K562 (cell line): ENCODE measurements around the gene AGPAT2. TPM values are rescaled to one million over a fixed set of nuclear protein-coding genes. Genes with fewer than 3 reads are reported as not detected.

Source experiments
- CBX3 ChIP-seq, 2 experiments: IDR thresholded peaks; 1 replicate in 1 of 2; 2 replicates in 1 of 2; pipeline ENCODE4 v1.6.1; 2012; ENCODE audit warnings: inconsistent platforms in 2 of 2, low read length in 2 of 2, borderline replicate concordance in 1 of 2, control low read depth in 1 of 2
- CEBPB ChIP-seq: fragments of 450-650 bp; IDR thresholded peaks from 2 replicates; pipeline ENCODE4 v1.6.1; 2016; ENCODE audit warnings: missing genetic modification characterization, missing compliant biosample characterization
- CREB1 ChIP-seq, 2 experiments: sonication (generic) in 1 of 2; formaldehyde crosslinking in 1 of 2; IDR thresholded peaks; 2 replicates each; pipeline versions ENCODE4 v1.6.1 to v1.8.0; 2012 to 2022; ENCODE audit warnings: inconsistent platforms in 1 of 2, mild to moderate bottlenecking in 1 of 2, missing genetic modification reagents in 1 of 2, moderate library complexity in 1 of 2
- GATAD2A ChIP-seq: fragments of 450-650 bp; IDR thresholded peaks from 2 replicates; pipeline ENCODE4 v1.6.1; 2017
- HNRNPL ChIP-seq: fragments of 200-400 bp; formaldehyde crosslinking; IDR thresholded peaks from 2 replicates; pipeline ENCODE4 v1.6.1; 2017; ENCODE audit warnings: low read depth, mild to moderate bottlenecking, low read length
- MEIS2 ChIP-seq: fragments of 450-650 bp; IDR thresholded peaks from 2 replicates; pipeline ENCODE4 v1.6.1; 2014; ENCODE audit warnings: mild to moderate bottlenecking; ENCODE audit not compliant: partially characterized antibody
- MYC ChIP-seq, 2 experiments: fragments of 250-450 bp in 1 of 2; sonication (Bioruptor Pico) in 1 of 2; IDR thresholded peaks; 2 replicates each; pipeline versions ENCODE4 v1.5.1 to v1.6.1; 2012 to 2021; ENCODE audit warnings: low read depth in 2 of 2, borderline replicate concordance in 1 of 2, improper control_type of control experiment in 1 of 2, low read length in 1 of 2, mild to moderate bottlenecking in 1 of 2, moderate library complexity in 1 of 2
- NFIX ChIP-seq: fragments of 250-450 bp; sonication (Bioruptor Pico); IDR thresholded peaks from 2 replicates; pipeline ENCODE4 v1.4.0; 2020; ENCODE audit warnings: low read depth, mild to moderate bottlenecking, moderate library complexity
- RBFOX2 ChIP-seq: fragments of 200-400 bp; formaldehyde crosslinking; IDR thresholded peaks from 2 replicates; pipeline ENCODE4 v1.6.1; 2017; ENCODE audit warnings: low read depth, mild to moderate bottlenecking, low read length, moderate library complexity
- RFX7 ChIP-seq: fragments of 250-450 bp; sonication (Bioruptor Pico); IDR thresholded peaks from 2 replicates; pipeline ENCODE4 v1.5.1; 2021; ENCODE audit warnings: mild to moderate bottlenecking
- ZKSCAN3 ChIP-seq: fragments of 250-450 bp; sonication (Bioruptor Pico); IDR thresholded peaks from 2 replicates; pipeline ENCODE4 v1.4.0; 2020
- ZNF696 ChIP-seq: fragments of 250-450 bp; sonication (Bioruptor Pico); conservative IDR thresholded peaks from 2 replicates; pipeline ENCODE4 v1.4.0; 2020; ENCODE audit warnings: mild to moderate bottlenecking, moderate library complexity
- ZNF717 ChIP-seq: fragments of 250-450 bp; sonication (Bioruptor Pico); IDR thresholded peaks from 2 replicates; pipeline ENCODE4 v1.5.0; 2021
- ZNF75A ChIP-seq: fragments of 450-650 bp; formaldehyde crosslinking; IDR thresholded peaks from 2 replicates; pipeline ENCODE4 v1.4.0; 2020; ENCODE audit warnings: mild to moderate bottlenecking
- ZNF79 ChIP-seq: fragments of 250-450 bp; sonication (Bioruptor Pico); IDR thresholded peaks from 2 replicates; pipeline ENCODE4 v1.4.0; 2020; ENCODE audit warnings: low read depth, mild to moderate bottlenecking, moderate library complexity
- ZZZ3 ChIP-seq: fragments of 450-650 bp; IDR thresholded peaks from 2 replicates; pipeline ENCODE4 v1.6.1; 2016; ENCODE audit warnings: antibody characterized with exemption, mild to moderate bottlenecking, moderate library complexity
- polyA plus RNA-seq, 8 experiments: library from polyadenylated mRNA; depleted of rRNA in 4 of 8; stranded (reverse) in 5 of 8; unstranded in 3 of 8; fragments of >200 nt; fragmentation: Nextera tagmentation in 2 of 8; fragmentation: Illumina TruSeq in 1 of 8; extraction: Ambion mirVana in 2 of 8; extraction: Trizol in 1 of 8; gene quantifications; 2 replicates each; pipeline versions ENCODE4 v1.2.1 to v1.2.3, GENCODE V29; 2011 to 2014; ENCODE audit warnings: inconsistent platforms in 1 of 8, missing spikeins in 1 of 8
- total RNA-seq, 7 experiments: library from RNA; depleted of rRNA in 6 of 7; stranded (reverse); fragments of >200 nt in 6 of 7; fragmentation: Illumina TruSeq in 2 of 7; extraction: Trizol in 2 of 7; gene quantifications; 2 replicates each; pipeline versions ENCODE4 v1.2.1 to v1.2.3, GENCODE V29; 2011 to 2021; ENCODE audit warnings: low replicate concordance in 1 of 7
- TF ChIP-seq, protein P1 (sequence below): fragments of 250-450 bp; sonication (Bioruptor Pico); IDR thresholded peaks from 2 replicates; pipeline ENCODE4 v1.4.0; 2020; ENCODE audit warnings: mild to moderate bottlenecking, moderate library complexity, borderline replicate concordance
- TF ChIP-seq, protein P2 (sequence below): sonication (generic); formaldehyde crosslinking; IDR thresholded peaks from 2 replicates; pipeline ENCODE4 v1.8.0; 2022; ENCODE audit warnings: mild to moderate bottlenecking, missing genetic modification reagents
- TF ChIP-seq, protein P3 (sequence below): fragments of 250-450 bp; sonication (Bioruptor Pico); IDR thresholded peaks from 2 replicates; pipeline ENCODE4 v1.5.0; 2021
- TF ChIP-seq, protein P4 (sequence below): fragments of 450-650 bp; IDR thresholded peaks from 2 replicates; pipeline ENCODE4 v1.7.0; 2016; ENCODE audit warnings: borderline replicate concordance

The AGPAT2 gene
- total and polyA plus RNA-seq, 9 of the 15 experiments (the other 6 are each of a cell fraction or from before 2014, with no cell fraction given), result 0.13 to 54.5 (median 23.9) TPM

DNA sequence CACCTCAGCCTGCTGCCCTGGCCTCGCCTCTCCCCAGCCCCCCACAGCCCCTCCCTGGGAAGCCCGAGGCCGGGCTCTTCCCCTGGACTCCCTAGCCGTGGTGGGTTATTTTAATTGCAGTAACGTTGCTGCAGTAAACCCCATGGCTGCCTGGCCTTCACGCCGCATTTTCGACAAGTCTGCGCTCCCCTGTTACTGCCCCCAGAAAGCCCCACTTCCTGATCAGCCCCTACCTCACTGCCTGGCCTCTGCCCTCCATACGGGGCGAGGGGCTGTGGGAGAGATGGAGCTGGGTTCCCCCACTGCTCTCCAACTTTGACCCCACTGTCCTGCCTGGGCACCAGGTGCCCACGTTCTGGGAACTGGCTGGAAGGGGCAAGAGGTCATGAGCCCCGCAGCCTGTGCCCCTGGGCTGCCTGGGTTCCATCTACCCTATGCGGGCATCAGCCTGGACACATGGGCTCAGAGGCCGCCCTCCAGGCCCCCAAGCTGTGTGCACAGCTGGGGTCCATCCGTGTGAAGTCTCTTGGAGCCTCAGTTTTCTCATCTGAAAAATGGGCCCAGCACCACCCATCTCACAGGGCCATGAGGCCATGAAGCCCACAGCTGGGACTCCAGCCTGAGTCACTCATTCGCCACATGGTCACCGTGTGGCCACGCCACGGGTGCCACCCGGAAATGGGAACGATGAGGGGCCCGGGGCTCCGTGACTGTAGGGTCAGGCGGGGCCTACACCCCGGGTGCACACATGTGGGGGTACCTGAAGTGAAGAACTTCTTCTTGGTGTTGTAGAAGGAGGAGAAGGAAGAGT is 13.1 kb downstream of the AGPAT2 start (continued):
- TF ChIP-seq RBFOX2, result peak; percentile 78
- TF ChIP-seq, protein P1, sequence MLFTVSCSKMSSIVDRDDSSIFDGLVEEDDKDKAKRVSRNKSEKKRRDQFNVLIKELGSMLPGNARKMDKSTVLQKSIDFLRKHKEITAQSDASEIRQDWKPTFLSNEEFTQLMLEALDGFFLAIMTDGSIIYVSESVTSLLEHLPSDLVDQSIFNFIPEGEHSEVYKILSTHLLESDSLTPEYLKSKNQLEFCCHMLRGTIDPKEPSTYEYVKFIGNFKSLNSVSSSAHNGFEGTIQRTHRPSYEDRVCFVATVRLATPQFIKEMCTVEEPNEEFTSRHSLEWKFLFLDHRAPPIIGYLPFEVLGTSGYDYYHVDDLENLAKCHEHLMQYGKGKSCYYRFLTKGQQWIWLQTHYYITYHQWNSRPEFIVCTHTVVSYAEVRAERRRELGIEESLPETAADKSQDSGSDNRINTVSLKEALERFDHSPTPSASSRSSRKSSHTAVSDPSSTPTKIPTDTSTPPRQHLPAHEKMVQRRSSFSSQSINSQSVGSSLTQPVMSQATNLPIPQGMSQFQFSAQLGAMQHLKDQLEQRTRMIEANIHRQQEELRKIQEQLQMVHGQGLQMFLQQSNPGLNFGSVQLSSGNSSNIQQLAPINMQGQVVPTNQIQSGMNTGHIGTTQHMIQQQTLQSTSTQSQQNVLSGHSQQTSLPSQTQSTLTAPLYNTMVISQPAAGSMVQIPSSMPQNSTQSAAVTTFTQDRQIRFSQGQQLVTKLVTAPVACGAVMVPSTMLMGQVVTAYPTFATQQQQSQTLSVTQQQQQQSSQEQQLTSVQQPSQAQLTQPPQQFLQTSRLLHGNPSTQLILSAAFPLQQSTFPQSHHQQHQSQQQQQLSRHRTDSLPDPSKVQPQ (CRISPR knock-in tag), result no peak
- no peak for TF ChIP-seq MYC (IDR thresholded peaks at IDR 0.05; ENCODE audit: low read depth, low read length)
- TF ChIP-seq MYC (CRISPR knock-in tag; IDR thresholded peaks at IDR 0.05; ENCODE audit: borderline replicate concordance, low read depth), result no peak
- TF ChIP-seq RFX7 (CRISPR knock-in tag), result 0 out of 2 replicates have a peak, but pooled peaks have one; percentile 48
- TF ChIP-seq CBX3 (IDR thresholded peaks at IDR 0.05; ENCODE audit: borderline replicate concordance in 1 of 2, low read length in 2 of 2), result no peak
- no peak for TF ChIP-seq CEBPB (tag)
- TF ChIP-seq ZNF79 (CRISPR knock-in tag), result no peak
- TF ChIP-seq NFIX, result no peak
- TF ChIP-seq ZNF717 (CRISPR knock-in tag), result peak; percentile 76; the same call in 1 of the 2 replicates
- no peak for TF ChIP-seq GATAD2A
- TF ChIP-seq CREB1 (IDR thresholded peaks at IDR 0.05), result no peak
- no peak for TF ChIP-seq CREB1 (CRISPR knock-in tag; IDR thresholded peaks at IDR 0.05)
- no peak for TF ChIP-seq ZZZ3
- TF ChIP-seq, protein P2, sequence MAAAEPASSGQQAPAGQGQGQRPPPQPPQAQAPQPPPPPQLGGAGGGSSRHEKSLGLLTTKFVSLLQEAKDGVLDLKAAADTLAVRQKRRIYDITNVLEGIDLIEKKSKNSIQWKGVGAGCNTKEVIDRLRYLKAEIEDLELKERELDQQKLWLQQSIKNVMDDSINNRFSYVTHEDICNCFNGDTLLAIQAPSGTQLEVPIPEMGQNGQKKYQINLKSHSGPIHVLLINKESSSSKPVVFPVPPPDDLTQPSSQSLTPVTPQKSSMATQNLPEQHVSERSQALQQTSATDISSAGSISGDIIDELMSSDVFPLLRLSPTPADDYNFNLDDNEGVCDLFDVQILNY (CRISPR knock-in tag), result no peak
- peak; percentile 7; the same call in 1 of the 2 replicates for TF ChIP-seq HNRNPL
- no peak for TF ChIP-seq ZNF75A (CRISPR knock-in tag)
- TF ChIP-seq, protein P3, sequence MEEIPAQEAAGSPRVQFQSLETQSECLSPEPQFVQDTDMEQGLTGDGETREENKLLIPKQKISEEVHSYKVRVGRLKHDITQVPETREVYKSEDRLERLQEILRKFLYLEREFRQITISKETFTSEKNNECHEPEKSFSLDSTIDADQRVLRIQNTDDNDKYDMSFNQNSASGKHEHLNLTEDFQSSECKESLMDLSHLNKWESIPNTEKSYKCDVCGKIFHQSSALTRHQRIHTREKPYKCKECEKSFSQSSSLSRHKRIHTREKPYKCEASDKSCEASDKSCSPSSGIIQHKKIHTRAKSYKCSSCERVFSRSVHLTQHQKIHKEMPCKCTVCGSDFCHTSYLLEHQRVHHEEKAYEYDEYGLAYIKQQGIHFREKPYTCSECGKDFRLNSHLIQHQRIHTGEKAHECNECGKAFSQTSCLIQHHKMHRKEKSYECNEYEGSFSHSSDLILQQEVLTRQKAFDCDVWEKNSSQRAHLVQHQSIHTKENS (CRISPR knock-in tag), result no peak
- TF ChIP-seq ZNF696 (CRISPR knock-in tag), result no peak
- TF ChIP-seq ZKSCAN3 (CRISPR knock-in tag), result no peak
- no peak for TF ChIP-seq MEIS2
- TF ChIP-seq, protein P4, sequence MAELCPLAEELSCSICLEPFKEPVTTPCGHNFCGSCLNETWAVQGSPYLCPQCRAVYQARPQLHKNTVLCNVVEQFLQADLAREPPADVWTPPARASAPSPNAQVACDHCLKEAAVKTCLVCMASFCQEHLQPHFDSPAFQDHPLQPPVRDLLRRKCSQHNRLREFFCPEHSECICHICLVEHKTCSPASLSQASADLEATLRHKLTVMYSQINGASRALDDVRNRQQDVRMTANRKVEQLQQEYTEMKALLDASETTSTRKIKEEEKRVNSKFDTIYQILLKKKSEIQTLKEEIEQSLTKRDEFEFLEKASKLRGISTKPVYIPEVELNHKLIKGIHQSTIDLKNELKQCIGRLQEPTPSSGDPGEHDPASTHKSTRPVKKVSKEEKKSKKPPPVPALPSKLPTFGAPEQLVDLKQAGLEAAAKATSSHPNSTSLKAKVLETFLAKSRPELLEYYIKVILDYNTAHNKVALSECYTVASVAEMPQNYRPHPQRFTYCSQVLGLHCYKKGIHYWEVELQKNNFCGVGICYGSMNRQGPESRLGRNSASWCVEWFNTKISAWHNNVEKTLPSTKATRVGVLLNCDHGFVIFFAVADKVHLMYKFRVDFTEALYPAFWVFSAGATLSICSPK, result no peak
